HFFc6 (cell line): Measurements from ENCODE around the gene NUP62CL. TPM values are rescaled to one million over a fixed set of nuclear protein-coding genes. Genes with fewer than 3 reads are reported as not detected.
"Not testable (repeated sequence)": the region's sequence is repeated elsewhere in the genome, so short reads cannot be mapped to it uniquely, and the experiment has no call there.

Source experiments
- DNase-seq: peaks from one replicate; pipeline ENCODE4 v3.0.0-alpha.2; 2018
- H3K27ac Mint-ChIP-seq: 2 replicates; pipeline ENCODE4 v1.8.0; 2020; ENCODE audit warnings: mild to moderate bottlenecking, mixed read lengths
- H3K27me3 Mint-ChIP-seq: 2 replicates; pipeline ENCODE4 v1.8.0; 2021; ENCODE audit warnings: mild to moderate bottlenecking, moderate library complexity, mixed read lengths; ENCODE audit not compliant: insufficient read depth
- H3K36me3 Mint-ChIP-seq: 2 replicates; pipeline ENCODE4 v1.8.0; 2021; ENCODE audit warnings: low read depth, mixed read lengths
- H3K4me1 Mint-ChIP-seq: 2 replicates; pipeline ENCODE4 v1.8.0; 2020; ENCODE audit warnings: low read depth, mixed read lengths
- H3K4me3 Mint-ChIP-seq: 2 replicates; pipeline ENCODE4 v1.8.0; 2020; ENCODE audit warnings: mild to moderate bottlenecking, moderate library complexity, mixed read lengths
- H3K9me3 Mint-ChIP-seq: 2 replicates; pipeline ENCODE4 v1.8.0; 2020; ENCODE audit warnings: mild to moderate bottlenecking, mixed read lengths
- total RNA-seq, 6 experiments: library from RNA; stranded (reverse); fragmentation: NEBNext Ultra II Directional; extraction: Animal tissue kit (Norgen Biotek cat#: 25700); gene quantifications; 2 replicates in 1 of 6; 3 replicates in 5 of 6; pipeline ENCODE4 v1.2.3, GENCODE V29; 2021
- TF ChIP-seq, protein P1 (sequence below): fragments of 200-600 bp; sonication (generic); IDR thresholded peaks from 2 replicates; pipeline ENCODE4 v1.5.0; 2021; ENCODE audit warnings: antibody characterized with exemption, mild to moderate bottlenecking

NUP62CL gene
- total RNA-seq, 6 experiments from 2014 or later, result not detected

DNA sequence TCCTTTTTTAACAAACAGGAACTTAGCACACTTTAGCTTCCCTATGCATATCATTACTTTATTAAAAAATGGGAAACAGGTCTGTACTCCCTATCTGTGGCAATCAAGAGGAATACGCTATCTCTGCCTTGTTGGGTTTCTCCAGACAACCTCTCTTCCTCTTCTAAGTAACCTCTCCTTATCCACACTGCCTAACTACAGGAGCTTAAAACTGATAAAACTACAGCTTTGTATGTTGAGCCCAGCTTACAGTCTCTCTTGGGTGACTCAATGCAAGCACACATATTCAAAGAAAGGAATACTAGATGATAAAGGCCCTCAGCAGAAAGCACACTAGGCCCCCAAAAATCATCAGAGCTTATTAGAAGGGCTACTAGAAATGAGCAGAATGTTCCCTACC, 8.9 kb downstream of the NUP62CL start:
- Mint-ChIP-seq H3K9me3 (no peaks in the 10 kb centered on the region), H3K27me3 (peaks cover 2% of the 10 kb centered on the region; the same call in 1 of the 2 replicates), H3K36me3 (no peaks in the 10 kb centered on the region), H3K27ac (no peak overlapping the region), H3K4me1 (no peaks in the 10 kb centered on the region), H3K4me3 (no peak overlapping the region)
- TF ChIP-seq, protein P1, sequence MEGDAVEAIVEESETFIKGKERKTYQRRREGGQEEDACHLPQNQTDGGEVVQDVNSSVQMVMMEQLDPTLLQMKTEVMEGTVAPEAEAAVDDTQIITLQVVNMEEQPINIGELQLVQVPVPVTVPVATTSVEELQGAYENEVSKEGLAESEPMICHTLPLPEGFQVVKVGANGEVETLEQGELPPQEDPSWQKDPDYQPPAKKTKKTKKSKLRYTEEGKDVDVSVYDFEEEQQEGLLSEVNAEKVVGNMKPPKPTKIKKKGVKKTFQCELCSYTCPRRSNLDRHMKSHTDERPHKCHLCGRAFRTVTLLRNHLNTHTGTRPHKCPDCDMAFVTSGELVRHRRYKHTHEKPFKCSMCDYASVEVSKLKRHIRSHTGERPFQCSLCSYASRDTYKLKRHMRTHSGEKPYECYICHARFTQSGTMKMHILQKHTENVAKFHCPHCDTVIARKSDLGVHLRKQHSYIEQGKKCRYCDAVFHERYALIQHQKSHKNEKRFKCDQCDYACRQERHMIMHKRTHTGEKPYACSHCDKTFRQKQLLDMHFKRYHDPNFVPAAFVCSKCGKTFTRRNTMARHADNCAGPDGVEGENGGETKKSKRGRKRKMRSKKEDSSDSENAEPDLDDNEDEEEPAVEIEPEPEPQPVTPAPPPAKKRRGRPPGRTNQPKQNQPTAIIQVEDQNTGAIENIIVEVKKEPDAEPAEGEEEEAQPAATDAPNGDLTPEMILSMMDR, result no peak
- DNase-seq, result no peak

DNA sequence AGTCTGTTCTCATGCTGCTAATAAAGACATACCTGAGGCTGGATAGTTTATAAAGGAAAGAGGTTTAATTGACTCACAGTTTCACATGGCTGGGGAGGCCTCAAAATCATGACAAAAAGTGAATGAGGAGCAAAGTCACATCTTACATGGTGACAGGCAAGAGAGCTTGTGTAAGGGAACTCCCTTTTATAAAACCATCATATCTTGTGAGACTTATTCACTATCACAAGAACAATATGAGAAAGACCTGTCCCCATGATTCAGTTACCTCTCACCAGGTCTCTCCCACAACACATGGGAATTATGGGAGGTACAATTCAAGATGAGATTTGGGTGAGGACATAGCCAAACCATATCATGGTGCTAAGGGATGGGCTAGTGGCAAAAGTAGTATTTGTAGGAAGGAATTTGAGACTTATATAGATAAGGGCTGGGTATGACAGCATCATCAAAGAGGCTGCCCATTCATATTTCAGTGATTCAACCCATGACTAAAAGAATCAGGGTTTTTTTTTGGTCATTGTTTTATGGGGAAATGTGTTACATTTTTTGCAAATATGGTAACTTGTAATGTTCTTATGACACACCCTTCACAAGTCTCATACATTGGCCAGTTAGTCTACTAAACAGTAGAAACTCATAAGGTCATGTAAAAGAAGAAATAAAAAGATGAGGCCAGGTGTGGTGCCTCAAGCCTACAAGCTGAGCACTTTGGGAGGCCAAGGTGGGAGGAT, 34.7 kb downstream of the NUP62CL start:
- H3K27me3 Mint-ChIP-seq, result peaks cover under 1% of the 10 kb centered on the region; the same call in 1 of the 2 replicates
- TF ChIP-seq, protein P1, result no peak
- no peak overlapping the region for H3K4me3 Mint-ChIP-seq
- H3K9me3 Mint-ChIP-seq, result no peaks in the 10 kb centered on the region
- DNase-seq, result no peak
- H3K36me3 Mint-ChIP-seq, result no peaks in the 10 kb centered on the region
- no peak overlapping the region for H3K27ac Mint-ChIP-seq
- no peaks in the 10 kb centered on the region for H3K4me1 Mint-ChIP-seq

DNA sequence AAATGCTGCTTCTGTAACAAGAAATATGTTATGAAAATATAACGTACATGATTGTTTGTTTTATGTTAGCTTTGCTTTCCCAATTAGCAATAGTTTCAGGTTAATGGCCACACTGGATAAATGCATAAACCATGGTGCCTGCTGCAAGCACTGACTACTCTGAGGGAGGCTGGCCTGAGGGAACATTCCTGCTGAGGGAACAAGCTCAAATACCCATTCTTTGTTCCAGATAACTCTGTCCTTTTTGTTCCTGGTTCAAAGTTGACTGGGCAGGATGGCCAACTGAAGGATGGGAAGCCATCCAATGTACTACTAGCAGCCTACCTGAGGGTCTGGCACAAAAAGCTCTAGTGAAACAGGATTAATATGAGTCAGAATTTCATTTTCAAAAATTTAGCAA, 37.5 kb downstream of the NUP62CL start:
- Mint-ChIP-seq H3K27ac (no peak overlapping the region), H3K9me3 (no peaks in the 10 kb centered on the region), H3K27me3 (no peaks in the 10 kb centered on the region), H3K4me3 (no peak overlapping the region), H3K36me3 (no peaks in the 10 kb centered on the region), H3K4me1 (no peaks in the 10 kb centered on the region)
- DNase-seq, result no peak
- TF ChIP-seq, protein P1, result no peak

DNA sequence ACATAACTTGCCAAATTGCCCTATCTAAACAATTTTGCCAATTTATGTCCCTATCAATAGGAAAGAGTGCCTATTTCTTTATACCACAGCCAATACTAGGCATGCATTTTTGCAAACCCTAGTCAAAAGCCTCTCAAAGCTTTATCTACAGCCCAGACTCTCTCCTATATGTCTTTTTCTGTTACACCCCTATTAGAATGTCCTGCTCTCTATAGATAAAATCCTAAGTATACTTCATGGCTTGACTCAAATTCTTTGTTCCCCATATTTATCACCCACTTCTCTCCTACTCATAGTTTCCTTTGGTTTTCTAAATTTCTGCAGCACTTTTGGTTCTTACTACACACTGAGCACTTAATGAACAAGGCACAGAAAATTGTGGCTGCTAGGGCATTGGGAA, 38.0 kb downstream of the NUP62CL start:
- Mint-ChIP-seq H3K4me1 (no peaks in the 10 kb centered on the region), H3K27ac (no peak overlapping the region), H3K9me3 (no peaks in the 10 kb centered on the region), H3K27me3 (no peaks in the 10 kb centered on the region), H3K4me3 (no peak overlapping the region), H3K36me3 (no peaks in the 10 kb centered on the region)
- TF ChIP-seq, protein P1, result no peak
- DNase-seq, result no peak

DNA sequence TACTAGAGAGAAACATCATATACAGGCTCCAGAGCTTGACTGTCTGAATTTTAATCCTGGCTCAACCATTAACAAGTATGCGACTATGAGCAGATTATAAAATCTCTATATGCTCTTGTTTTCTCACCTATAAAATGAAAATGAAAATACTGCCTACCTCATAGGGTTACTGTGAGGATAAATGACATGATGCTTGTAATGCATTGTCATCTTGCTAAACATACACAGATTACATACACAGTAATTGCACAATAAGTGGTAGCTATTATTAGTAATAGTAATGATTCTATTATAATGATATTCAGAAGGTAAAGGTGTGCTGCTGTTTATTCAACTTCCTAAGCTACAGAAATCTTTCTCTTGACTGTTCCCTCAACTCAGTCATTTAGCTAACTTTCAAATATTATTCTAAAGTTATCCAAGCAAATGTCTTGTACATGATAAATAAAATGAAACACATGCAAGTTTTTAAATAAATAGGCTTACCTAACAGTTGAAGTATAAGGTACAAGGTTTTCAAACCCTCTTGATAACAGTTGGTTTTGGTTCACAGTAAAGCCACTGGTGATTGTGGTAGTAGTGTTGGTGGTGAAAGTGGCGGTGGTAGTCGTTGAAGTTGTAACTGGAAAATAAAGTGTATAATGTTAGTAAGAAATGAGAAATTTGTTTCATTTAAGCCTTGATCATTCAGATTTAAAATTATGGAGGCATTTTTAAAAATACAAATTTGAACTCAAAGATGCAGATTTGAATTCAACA, 38.9 kb downstream of the NUP62CL start:
- DNase-seq, result no peak
- H3K4me1 Mint-ChIP-seq, result no peaks in the 10 kb centered on the region
- no peaks in the 10 kb centered on the region for H3K27me3 Mint-ChIP-seq

DNA sequence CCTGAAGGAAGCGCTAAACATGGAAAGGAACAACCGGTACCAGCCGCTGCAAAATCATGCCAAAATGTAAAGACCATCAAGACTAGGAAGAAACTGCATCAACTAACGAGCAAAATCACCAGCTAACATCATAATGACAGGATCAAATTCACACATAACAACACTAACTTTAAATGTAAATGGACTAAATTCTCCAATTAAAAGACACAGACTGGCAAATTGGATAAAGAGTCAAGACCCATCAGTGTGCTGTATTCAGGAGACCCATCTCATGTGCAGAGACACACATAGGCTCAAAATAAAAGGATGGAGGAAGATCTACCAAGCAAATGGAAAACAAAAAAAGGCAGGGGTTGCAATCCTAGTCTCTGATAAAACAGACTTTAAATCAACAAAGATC, 48.6 kb downstream of the NUP62CL start:
- not testable (repeated sequence) for H3K27me3 Mint-ChIP-seq, H3K27ac Mint-ChIP-seq, H3K4me3 Mint-ChIP-seq, H3K4me1 Mint-ChIP-seq, DNase-seq, H3K36me3 Mint-ChIP-seq, H3K9me3 Mint-ChIP-seq

More for the DNA sequence above, 38.9 kb downstream of the NUP62CL start:
- TF ChIP-seq, protein P1, result no peak
- no peaks in the 10 kb centered on the region for H3K9me3 Mint-ChIP-seq
- H3K36me3 Mint-ChIP-seq, result no peaks in the 10 kb centered on the region
- H3K4me3 Mint-ChIP-seq, result no peak overlapping the region
- no peak overlapping the region for H3K27ac Mint-ChIP-seq

DNA sequence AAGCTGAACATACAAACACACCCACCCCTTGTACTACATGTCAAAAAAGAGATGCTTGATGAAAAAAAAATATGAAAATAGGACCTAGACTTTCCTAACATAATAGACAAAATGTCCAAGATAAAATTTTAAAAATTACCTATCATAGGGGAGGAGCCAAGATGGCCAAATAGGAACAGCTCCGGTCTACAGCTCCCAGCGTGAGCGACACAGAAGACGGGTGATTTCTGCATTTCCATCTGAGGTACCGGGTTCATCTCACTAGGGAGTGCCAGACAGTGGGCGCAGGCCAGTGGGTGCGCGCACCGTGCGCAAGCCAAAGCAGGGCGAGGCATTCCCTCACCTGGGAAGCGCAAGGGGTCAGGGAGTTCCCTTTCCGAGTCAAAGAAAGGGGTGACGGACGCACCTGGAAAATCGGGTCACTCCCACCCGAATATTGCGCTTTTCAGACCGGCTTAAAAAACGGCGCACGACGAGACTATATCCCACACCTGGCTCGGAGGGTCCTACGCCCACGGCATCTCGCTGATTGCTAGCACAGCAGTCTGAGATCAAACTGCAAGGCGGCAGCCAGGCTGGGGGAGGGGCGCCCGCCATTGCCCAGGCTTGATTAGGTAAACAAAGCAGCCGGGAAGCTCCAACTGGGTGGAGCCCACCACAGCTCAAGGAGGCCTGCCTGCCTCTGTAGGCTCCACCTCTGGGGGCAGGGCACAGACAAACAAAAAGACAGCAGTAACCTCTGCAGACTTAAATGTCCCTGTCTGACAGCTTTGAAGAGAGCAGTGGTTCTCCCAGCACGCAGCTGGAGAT, 50.4 kb downstream of the NUP62CL start:
- not testable (repeated sequence) for H3K27me3 Mint-ChIP-seq, DNase-seq, H3K36me3 Mint-ChIP-seq, H3K4me1 Mint-ChIP-seq, H3K4me3 Mint-ChIP-seq, H3K27ac Mint-ChIP-seq, H3K9me3 Mint-ChIP-seq
